HG02870 (cell line): ENCODE measurements around the gene FIZ1.

Source experiments
- ATAC-seq: cut with Tn5 transposase; IDR thresholded peaks from one replicate; pipeline ENCODE4 v1.9.1; 2021; ENCODE audit warnings: mild to moderate bottlenecking, moderate library complexity; ENCODE audit not compliant: unreplicated experiment

FIZ1 gene

DNA sequence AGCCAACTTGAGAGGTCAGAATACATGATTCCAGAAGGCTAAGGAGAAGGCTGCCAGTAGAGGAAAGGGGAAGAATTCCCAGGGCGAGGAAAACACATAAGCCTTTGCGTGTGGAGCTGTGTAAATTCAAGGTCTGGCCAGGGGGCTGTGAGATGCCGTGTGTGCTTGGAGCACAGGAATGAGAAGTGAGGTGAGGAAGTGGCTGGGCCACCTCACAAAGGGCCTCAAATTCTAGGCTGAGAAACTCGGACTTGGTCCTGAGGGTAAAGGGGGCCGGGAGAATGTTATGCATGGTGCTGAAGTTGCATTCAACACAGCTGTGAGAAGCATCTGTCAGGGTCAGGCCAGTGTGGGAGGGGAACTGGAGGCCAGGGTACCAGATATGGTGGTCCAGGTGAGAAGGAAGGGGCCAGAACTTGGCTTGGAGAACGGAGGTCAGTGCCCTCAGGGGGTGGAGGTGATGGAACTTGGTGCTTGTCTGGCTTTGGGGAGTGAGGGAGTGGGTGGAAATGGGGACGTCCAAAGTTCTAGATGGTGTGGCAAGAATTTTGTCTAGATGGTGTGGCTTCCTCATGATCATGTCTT is 36.6 kb upstream of the FIZ1 start:
- ATAC-seq: no peak

GRCh38 chr19:55635334-55635717 is 36.0 kb upstream of the FIZ1 start:
- no peak for ATAC-seq

DNA sequence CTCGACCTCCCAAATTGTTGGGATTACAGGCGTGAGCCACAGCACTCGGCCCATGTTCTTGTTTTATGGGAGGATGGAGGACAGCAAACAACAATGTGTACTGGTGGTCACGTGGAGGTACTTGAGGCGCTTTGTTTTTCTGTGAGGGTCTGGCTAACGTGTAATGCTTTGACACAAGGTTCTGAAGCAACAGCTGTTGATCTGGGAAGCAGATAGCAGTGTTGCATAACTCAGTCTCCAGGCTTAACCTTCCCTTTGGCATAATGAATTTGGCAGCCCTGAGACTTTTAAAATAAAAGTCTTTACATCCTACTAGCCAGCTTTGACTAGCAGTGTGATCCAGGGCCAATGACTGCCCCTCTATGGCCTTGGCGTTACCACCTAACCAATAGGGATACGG is 34.5 kb upstream of the FIZ1 start:
- ATAC-seq: no peak

DNA sequence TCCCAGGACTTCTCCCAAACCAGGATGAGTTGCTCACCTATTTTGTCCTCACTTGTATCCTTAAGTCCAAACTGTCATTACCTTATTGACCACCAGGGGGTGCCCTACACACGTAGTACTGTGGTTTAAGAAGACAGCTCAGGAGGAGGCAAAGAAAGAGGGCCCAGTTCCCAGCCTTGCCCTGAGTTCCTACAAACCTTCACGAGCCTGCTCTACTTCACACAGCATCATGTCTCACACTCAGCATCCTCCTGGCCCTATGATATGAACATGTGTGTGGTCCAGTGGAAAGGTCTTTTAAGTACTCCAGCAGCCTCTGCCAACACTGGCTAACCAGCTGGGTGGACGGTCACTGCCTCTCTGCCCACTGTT is 33.1 kb upstream of the FIZ1 start:
- ATAC-seq: no peak

DNA sequence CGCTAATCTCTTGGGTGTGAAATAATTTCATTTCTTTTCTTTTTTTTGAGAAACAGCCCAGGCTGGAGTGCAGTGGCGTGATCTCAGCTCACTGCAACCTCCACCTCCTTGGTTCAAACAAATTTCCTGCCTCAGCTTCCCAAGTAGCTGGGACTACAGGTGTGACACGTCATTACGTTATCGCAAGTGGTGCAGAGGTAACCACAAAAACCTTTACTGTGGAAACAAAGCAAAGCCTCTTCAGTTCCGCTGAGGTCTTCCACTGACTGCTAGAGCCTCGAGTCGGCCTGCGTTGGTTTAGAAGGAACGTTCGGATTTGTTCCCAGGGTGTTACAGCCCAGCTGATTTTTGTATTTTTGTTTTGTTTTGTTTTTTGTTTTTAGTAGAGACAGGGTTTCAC is 27.0 kb upstream of the FIZ1 start:
- ATAC-seq: no peak

GRCh38 chr19:55625004-55625326 is 25.6 kb upstream of the FIZ1 start:
- no peak for ATAC-seq

DNA sequence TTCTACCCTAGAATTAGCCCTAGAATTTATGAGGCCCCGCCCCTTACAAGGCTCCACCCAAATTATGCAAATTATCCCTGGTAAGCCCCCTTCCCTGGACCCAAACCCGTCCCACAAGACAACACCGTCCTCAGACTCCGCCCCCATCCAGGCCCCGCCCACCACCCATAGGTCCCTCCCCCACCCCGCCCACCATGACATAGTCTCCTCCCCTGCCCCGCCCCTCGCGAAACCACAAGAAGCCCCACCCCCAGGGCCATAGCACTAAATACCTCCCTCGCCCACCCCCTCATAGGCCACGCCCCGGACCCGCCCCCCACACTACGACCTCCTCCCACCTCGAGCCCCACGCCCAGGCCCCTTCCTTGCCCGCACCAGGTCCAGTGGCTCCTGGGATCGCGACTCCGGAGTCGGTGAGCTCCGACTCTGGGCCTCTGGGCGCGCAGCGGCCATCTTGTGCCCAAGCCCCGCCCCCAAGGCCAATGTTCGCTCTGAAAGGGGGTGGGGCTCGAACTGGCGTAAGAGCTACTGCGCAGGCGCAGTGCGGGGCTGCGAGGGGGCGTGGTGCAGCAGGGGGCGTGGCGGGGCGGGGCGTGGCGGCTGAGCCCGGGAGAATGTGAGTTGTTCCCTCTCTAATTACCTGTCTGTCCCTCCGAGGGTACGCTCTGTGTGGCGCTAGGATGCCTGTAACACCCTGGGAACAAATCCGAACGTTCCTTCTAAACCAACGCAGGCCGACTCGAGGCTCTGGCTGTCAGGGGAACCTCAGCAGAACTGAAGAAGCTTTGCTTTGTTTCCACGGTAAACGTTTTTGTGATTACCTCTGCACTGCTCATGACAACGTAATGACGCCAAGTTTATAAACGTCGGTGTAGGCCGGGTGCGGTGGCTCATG is 25.0 kb upstream of the FIZ1 start, which contains the start of gene ZNF784:
Gene ZNF784, minus strand, starts transcription at position 458 of the 895 bp plus-strand sequence. Its CDS starts 5 bp downstream, at position 453.
- ATAC-seq: no peak

- no peak for ATAC-seq
Observed at GRCh38 chr19:55623561-55623960, 24.2 kb upstream of the FIZ1 start.

DNA sequence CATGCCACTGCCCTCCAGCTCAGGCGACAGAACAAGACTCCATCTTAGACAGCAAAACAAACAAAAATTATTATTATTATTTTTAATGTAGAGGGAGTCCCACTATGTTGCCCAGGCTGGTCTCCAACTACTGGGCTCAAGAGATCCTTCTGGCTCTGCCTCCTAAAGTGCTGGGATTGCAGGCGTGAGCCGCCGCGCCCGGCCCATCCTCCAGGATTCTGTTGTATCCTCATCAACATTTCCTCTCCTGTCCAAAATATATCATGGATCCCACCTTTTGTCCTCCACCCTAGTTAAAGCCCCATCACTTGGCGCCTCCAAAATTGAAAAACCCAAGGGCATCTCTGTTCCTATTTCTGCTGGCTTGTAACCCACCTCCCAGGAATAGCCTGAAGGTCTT is 23.8 kb upstream of the FIZ1 start:
- ATAC-seq: no peak

DNA sequence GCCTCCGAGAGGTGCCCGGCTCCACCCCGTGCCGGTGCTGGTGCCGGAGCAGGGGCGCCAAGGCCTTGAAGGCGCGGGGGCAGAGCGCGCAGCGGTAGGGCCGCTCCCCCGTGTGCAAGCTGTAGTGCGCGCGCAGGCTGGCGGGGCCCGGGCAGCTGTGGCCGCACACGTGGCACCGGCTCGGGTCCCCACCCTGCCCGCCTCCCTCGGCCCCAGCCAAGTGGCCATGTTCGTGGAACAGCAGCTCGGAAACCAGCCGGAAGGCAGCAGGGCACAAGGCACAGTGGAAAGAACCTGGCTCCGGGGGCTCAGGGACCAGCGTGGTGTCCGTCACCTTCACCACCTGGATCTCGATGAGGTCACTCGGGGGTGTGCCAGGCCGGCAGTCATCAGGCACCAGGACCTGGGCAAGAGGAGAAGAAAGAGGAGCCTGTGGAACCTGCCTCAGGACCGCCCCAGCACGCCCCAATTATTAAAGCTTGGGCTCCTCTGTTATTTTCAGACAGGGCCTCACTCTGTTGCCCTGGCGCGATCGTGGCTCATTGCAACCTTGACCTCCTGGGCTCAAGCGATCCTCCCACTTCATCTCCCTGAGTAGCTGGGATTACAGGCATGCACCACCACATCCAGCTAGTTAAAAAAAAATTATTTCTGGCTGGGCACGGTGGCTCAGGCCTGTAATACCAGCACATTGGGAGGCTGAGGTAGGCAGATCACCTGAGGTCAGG is 23.1 kb upstream of the FIZ1 start:
- no peak for ATAC-seq

GRCh38 chr19:55621673-55622231 is 22.4 kb upstream of the FIZ1 start:
- no peak for ATAC-seq

DNA sequence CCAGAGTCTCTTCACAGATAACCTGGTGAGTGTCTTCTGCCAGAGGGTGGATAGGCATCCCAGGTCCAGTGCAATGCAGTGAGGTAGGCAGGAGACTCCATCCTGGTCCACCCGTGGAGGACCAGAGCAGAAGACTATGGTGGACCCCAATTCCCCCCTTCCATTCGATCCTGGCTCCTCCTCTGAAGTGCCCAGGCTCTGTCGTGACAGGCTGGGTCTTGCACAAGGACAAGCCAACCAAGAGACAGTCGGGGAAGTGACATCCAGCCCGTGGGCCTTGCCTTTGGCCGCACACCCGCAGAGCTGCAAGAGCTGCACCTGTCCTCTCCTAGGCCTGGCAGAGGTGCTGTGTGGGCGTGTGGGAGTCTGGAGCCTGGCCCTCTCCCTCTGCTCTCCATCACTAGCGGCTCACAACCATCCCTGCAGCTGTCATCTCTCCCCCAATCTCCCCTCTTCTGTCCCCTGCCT is 21.9 kb upstream of the FIZ1 start:
- no peak for ATAC-seq

DNA sequence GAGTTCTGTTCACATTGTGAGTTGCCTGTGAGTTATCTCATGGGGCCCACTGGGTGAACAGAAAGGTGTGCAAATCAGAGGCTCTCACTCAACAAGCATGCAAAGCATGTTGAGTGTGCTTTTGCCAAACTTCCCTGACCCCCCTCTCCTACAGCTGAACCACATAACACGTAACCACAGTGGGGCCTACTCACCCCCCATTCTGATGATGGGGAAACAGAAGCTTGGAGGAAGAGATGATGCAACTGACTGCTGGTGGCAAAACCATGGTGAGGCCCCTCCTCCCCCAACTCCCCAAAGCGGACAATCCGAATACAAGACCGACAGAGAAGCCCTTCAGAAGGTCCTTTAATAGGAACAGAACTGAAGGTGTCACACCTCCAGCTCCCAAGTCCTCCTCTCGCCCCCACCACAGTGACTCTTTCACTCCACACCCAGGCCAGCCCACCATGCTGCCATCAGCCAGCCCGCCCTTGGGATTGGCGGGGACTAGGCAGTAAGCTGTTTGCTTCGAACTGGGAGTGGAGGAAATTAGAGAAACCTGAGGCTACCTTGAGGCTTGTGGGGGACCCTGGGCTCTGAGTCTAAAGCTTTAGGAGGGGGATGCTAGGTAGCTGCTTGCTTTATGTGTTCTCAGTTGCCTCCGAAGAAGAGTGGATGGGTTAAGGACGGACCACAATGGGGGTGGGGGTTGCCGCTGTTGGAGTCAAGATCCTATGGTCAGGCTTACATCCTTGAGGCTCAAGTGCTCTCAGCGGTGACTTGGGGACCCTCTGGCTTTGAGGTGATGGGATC is 21.3 kb upstream of the FIZ1 start:
- ATAC-seq: no peak

DNA sequence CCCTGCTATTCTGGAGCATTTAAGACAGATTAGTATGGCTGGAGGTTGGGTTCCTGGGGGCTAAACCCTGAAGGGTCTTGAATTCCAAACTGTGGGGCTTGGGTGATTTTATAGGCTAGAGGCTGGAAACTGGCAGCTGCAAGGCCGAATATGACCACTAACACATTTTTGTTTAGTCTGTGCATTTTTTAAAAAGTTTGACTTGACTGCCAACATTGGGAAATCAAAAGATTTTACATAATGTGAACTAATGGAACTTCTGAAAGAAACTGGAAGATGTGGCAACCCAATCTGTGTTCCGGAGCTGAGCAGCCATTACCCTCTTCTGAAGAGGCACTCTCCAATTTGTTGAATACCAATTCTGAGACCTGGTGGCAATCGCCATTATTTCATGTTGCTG is 20.0 kb upstream of the FIZ1 start:
- ATAC-seq: no peak

GRCh38 chr19:55618426-55618825 is 19.1 kb upstream of the FIZ1 start:
- no peak for ATAC-seq

- ATAC-seq: no peak
Observed at GRCh38 chr19:55617426-55617825, 18.1 kb upstream of the FIZ1 start.

DNA sequence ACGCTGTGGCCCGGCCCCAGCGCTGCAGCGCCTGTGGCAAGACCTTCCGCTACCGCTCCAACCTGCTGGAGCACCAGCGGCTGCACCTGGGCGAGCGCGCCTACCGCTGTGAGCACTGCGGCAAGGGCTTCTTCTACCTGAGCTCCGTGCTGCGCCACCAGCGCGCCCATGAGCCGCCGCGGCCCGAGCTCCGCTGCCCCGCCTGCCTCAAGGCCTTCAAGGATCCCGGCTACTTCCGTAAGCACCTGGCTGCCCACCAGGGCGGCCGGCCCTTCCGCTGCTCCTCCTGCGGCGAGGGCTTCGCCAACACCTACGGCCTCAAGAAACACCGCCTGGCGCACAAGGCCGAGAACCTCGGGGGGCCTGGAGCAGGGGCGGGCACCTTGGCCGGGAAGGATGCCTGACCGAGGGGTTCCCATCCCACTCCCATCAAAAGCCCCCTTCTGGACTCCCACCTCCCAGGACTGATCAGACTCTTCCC is 17.1 kb upstream of the FIZ1 start:
- ATAC-seq: no peak

GRCh38 chr19:55615543-55616394 is 16.5 kb upstream of the FIZ1 start:
- no peak for ATAC-seq

DNA sequence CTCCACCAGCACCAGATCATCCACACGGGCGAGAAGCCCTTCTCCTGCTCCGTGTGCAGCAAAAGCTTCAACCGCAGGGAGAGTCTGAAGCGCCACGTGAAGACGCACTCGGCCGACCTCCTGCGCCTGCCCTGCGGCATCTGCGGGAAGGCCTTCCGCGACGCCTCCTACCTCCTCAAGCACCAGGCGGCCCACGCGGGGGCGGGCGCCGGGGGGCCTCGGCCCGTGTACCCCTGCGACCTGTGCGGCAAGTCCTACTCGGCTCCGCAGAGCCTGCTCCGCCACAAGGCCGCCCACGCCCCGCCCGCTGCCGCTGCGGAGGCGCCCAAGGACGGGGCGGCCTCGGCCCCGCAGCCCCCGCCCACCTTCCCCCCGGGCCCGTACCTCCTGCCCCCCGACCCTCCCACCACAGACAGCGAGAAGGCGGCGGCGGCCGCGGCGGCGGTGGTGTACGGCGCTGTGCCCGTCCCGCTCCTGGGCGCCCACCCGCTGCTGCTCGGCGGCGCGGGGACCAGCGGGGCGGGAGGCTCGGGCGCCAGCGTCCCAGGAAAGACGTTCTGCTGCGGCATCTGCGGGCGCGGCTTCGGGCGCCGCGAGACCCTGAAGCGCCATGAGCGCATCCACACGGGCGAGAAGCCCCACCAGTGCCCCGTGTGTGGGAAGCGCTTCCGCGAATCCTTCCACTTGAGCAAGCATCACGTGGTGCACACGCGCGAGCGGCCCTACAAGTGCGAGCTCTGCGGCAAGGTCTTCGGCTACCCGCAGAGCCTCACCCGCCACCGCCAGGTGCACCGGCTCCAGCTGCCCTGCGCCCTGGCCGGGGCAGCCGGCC is 15.6 kb upstream of the FIZ1 start:
- no peak for ATAC-seq
